ENCODE measurements around the gene CTNNA3.

CTNNA3 gene

GRCh38 chr10:66804962-66805361 lies 891.0 kb downstream of the CTNNA3 start:
- no peak for TF ChIP-seq JUND (IDR thresholded peaks at IDR 0.05; ENCODE audit: low read depth)
- in situ Hi-C loops (cut with HindIII; ENCODE audit: low pct_unique_long_range_greater_than_20kb, low sequenced_read_pairs), result no loop called here
- no peak for DNase-seq (ENCODE audit: low read depth in 1 of 2, low spot score in 1 of 2)

GRCh38 chr10:66803174-66803573 lies 892.8 kb downstream of the CTNNA3 start:
- in situ Hi-C loops (cut with HindIII; ENCODE audit: low pct_unique_long_range_greater_than_20kb, low sequenced_read_pairs), result no loop called here
- TF ChIP-seq JUND (IDR thresholded peaks at IDR 0.05; ENCODE audit: low read depth), result no peak
- DNase-seq (ENCODE audit: low read depth in 1 of 2, low spot score in 1 of 2), result no peak

- peak in 1 of 2 experiments; percentile 18 for DNase-seq (ENCODE audit: low read depth in 1 of 2, low spot score in 1 of 2)
- in situ Hi-C loops (cut with HindIII; ENCODE audit: low pct_unique_long_range_greater_than_20kb, low sequenced_read_pairs), result no loop called here
These were observed 896.5 kb downstream of the CTNNA3 start for GRCh38 chr10:66799474-66799873.

GRCh38 chr10:66795866-66796265 lies 900.1 kb downstream of the CTNNA3 start:
- DNase-seq (ENCODE audit: low read depth in 1 of 2, low spot score in 1 of 2), result no peak

More at GRCh38 chr10:66799474-66799873, 896.5 kb downstream of the CTNNA3 start:
- TF ChIP-seq JUND (IDR thresholded peaks at IDR 0.05; ENCODE audit: low read depth), result no peak

GRCh38 chr10:66792441-66792840 lies 903.6 kb downstream of the CTNNA3 start:
- DNase-seq (ENCODE audit: low read depth in 1 of 2, low spot score in 1 of 2), result no peak
- in situ Hi-C loops (cut with HindIII; ENCODE audit: low pct_unique_long_range_greater_than_20kb, low sequenced_read_pairs), result no loop called here
- TF ChIP-seq JUND (IDR thresholded peaks at IDR 0.05; ENCODE audit: low read depth), result no peak

More at GRCh38 chr10:66795866-66796265, 900.1 kb downstream of the CTNNA3 start:
- TF ChIP-seq JUND (IDR thresholded peaks at IDR 0.05; ENCODE audit: low read depth), result no peak
- in situ Hi-C loops (cut with HindIII; ENCODE audit: low pct_unique_long_range_greater_than_20kb, low sequenced_read_pairs), result no loop called here

GRCh38 chr10:66788178-66788987 lies 907.6 kb downstream of the CTNNA3 start:
- in situ Hi-C loops (cut with HindIII; ENCODE audit: low pct_unique_long_range_greater_than_20kb, low sequenced_read_pairs), result no loop called here
- DNase-seq (ENCODE audit: low read depth in 1 of 2, low spot score in 1 of 2), result no peak
- TF ChIP-seq JUND (IDR thresholded peaks at IDR 0.05; ENCODE audit: low read depth), result no peak

- in situ Hi-C loops (cut with HindIII; ENCODE audit: low pct_unique_long_range_greater_than_20kb, low sequenced_read_pairs), result no loop called here
- no peak for DNase-seq (ENCODE audit: low read depth in 1 of 2, low spot score in 1 of 2)
- TF ChIP-seq JUND (IDR thresholded peaks at IDR 0.05; ENCODE audit: low read depth), result no peak
These were observed 909.3 kb downstream of the CTNNA3 start for GRCh38 chr10:66786709-66787108.

GRCh38 chr10:66784770-66785169 lies 911.2 kb downstream of the CTNNA3 start:
- in situ Hi-C loops (cut with HindIII; ENCODE audit: low pct_unique_long_range_greater_than_20kb, low sequenced_read_pairs), result no loop called here
- no peak for DNase-seq (ENCODE audit: low read depth in 1 of 2, low spot score in 1 of 2)
- no peak for TF ChIP-seq JUND (IDR thresholded peaks at IDR 0.05; ENCODE audit: low read depth)

- no peak for DNase-seq (ENCODE audit: low read depth in 1 of 2, low spot score in 1 of 2)
- in situ Hi-C loops (cut with HindIII; ENCODE audit: low pct_unique_long_range_greater_than_20kb, low sequenced_read_pairs), result no loop called here
- TF ChIP-seq JUND (IDR thresholded peaks at IDR 0.05; ENCODE audit: low read depth), result no peak
These were observed 912.7 kb downstream of the CTNNA3 start for GRCh38 chr10:66783316-66783715.

GRCh38 chr10:66782776-66783175 lies 913.2 kb downstream of the CTNNA3 start:
- DNase-seq (ENCODE audit: low read depth in 1 of 2, low spot score in 1 of 2), result no peak
- no peak for TF ChIP-seq JUND (IDR thresholded peaks at IDR 0.05; ENCODE audit: low read depth)
- in situ Hi-C loops (cut with HindIII; ENCODE audit: low pct_unique_long_range_greater_than_20kb, low sequenced_read_pairs), result no loop called here

- no peak for TF ChIP-seq JUND (IDR thresholded peaks at IDR 0.05; ENCODE audit: low read depth)
- no peak for DNase-seq (ENCODE audit: low read depth in 1 of 2, low spot score in 1 of 2)
- in situ Hi-C loops (cut with HindIII; ENCODE audit: low pct_unique_long_range_greater_than_20kb, low sequenced_read_pairs), result no loop called here
These were observed 913.9 kb downstream of the CTNNA3 start for GRCh38 chr10:66782144-66782543.

- no peak for TF ChIP-seq JUND (IDR thresholded peaks at IDR 0.05; ENCODE audit: low read depth)
- no peak for DNase-seq (ENCODE audit: low read depth in 1 of 2, low spot score in 1 of 2)
- in situ Hi-C loops (cut with HindIII; ENCODE audit: low pct_unique_long_range_greater_than_20kb, low sequenced_read_pairs), result no loop called here
These were observed 915.2 kb downstream of the CTNNA3 start for GRCh38 chr10:66780796-66781195.

GRCh38 chr10:66778351-66778750 lies 917.6 kb downstream of the CTNNA3 start:
- no peak for DNase-seq (ENCODE audit: low read depth in 1 of 2, low spot score in 1 of 2)
- in situ Hi-C loops (cut with HindIII; ENCODE audit: low pct_unique_long_range_greater_than_20kb, low sequenced_read_pairs), result no loop called here
- TF ChIP-seq JUND (IDR thresholded peaks at IDR 0.05; ENCODE audit: low read depth), result no peak

GRCh38 chr10:66777665-66778064 lies 918.3 kb downstream of the CTNNA3 start:
- DNase-seq (ENCODE audit: low read depth in 1 of 2, low spot score in 1 of 2), result no peak
- in situ Hi-C loops (cut with HindIII; ENCODE audit: low pct_unique_long_range_greater_than_20kb, low sequenced_read_pairs), result no loop called here
- no peak for TF ChIP-seq JUND (IDR thresholded peaks at IDR 0.05; ENCODE audit: low read depth)
